ENCODE results near the gene ZNF792. TPM values are rescaled to one million over a fixed set of nuclear protein-coding genes. Genes with fewer than 3 reads are reported as not detected.
"Not testable (repeated sequence)": the region's sequence is repeated elsewhere in the genome, so short reads cannot be mapped to it uniquely, and the experiment has no call there.

The ZNF792 gene
- total and polyA plus RNA-seq, 5 donors from 2014 or later = 15.5 to 24.7 (median 19.5) TPM

- DNase-seq (no peak), ATAC-seq (ENCODE audit: low read depth in 2 of 2) (no peak)
- Mint-ChIP-seq H3K27ac (peak overlapping the region in 2 of 3 donors; percentile 94 to 98), H3K4me3 (peak overlapping the region in 1 of 4 donors; percentile 24), H3K27me3 (peaks cover 5% of the 10 kb centered on the region), H3K36me3 (no peaks in the 10 kb centered on the region), H3K9me3 (peaks cover 0 to 2% (median 0%) of the 10 kb centered on the region in 7 donors), H3K4me1 (peaks cover 8 to 50% (median 22%) of the 10 kb centered on the region in 4 donors)
- no peaks in the 10 kb centered on the region for H3K27me3 ChIP-seq (ENCODE audit: control insufficient read depth, insufficient read depth, low read length)
- H3K36me3 ChIP-seq (ENCODE audit: control insufficient read depth, insufficient read depth, low read length) = no peaks in the 10 kb centered on the region
- H3K9me3 ChIP-seq (ENCODE audit: control insufficient read depth in 2 of 2, low read length in 2 of 2) = no peaks in the 10 kb centered on the region
- H3K27ac ChIP-seq (ENCODE audit: insufficient read depth, low read length, poor library complexity, severe bottlenecking) = no peak overlapping the region
- peaks cover 47% of the 10 kb centered on the region for H3K4me1 ChIP-seq (ENCODE audit: control insufficient read depth, insufficient read depth, low read length, poor library complexity, severe bottlenecking)
- H3K4me3 ChIP-seq (ENCODE audit: low read depth, low read length) = no peak overlapping the region
Measured at GRCh38 chr19:34995551-34995950, 31.5 kb upstream of the ZNF792 start.

DNA sequence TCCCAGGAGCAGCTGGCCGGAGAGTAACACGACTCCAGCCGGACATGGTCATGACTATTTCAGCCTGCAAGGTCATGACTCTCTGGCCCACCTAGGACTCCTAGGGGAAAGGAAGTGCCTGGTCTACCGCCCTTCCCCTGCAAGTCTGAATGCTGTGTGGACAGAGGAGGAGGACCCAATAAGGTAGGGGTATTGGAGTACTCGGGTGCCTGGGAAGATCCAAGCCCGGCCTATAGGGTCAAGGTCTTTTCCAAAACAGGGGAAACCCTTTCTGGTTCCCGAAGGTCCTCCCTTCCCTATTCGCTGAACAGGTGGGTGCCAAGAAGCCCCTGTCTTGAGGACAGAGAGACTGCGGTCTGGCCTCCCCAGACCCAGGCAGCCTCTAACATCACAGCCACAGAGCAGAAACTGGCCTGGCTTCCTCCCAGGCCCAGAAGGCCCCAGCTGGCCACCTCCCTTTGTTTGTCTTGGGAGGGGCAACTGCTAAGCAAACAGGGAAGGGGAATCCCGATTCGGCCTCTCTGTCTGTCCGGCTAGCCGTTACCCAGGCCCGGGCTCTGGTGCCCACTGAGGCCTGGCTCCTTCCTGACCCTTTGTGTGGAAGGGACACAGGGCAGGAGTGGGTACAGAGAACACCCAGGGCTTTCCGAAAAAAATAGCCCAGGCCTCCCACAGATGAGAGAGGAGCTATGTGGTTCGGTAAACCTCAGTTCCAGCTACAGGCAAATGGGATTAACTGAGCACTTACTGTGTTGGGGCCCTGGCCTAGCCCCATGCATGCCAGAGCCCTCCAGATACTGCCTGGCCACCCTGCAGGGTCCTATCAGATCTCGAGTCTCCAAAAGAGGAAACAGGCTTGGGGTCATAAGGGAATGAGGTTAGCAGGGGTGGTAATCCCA lies 30.9 kb upstream of the ZNF792 start:
- Mint-ChIP-seq H3K36me3 (no peaks in the 10 kb centered on the region), H3K27ac (peak overlapping the region in 2 of 3 donors; percentile 94 to 98), H3K4me1 (peaks cover 8 to 55% (median 24%) of the 10 kb centered on the region in 4 donors), H3K27me3 (peaks cover 5% of the 10 kb centered on the region), H3K9me3 (peaks cover 0 to 2% (median 0%) of the 10 kb centered on the region in 7 donors), H3K4me3 (no peak overlapping the region)
- Histone ChIP-seq H3K4me1 (ENCODE audit: control insufficient read depth, insufficient read depth, low read length, poor library complexity, severe bottlenecking) (peaks cover 46% of the 10 kb centered on the region), H3K9me3 (ENCODE audit: control insufficient read depth in 2 of 2, low read length in 2 of 2) (no peaks in the 10 kb centered on the region), H3K27me3 (ENCODE audit: control insufficient read depth, insufficient read depth, low read length) (no peaks in the 10 kb centered on the region), H3K27ac (ENCODE audit: insufficient read depth, low read length, poor library complexity, severe bottlenecking) (no peak overlapping the region), H3K4me3 (ENCODE audit: low read depth, low read length) (no peak overlapping the region), H3K36me3 (ENCODE audit: control insufficient read depth, insufficient read depth, low read length) (no peaks in the 10 kb centered on the region)
- no peak for ATAC-seq (ENCODE audit: low read depth in 2 of 2)
- no peak for DNase-seq

DNA sequence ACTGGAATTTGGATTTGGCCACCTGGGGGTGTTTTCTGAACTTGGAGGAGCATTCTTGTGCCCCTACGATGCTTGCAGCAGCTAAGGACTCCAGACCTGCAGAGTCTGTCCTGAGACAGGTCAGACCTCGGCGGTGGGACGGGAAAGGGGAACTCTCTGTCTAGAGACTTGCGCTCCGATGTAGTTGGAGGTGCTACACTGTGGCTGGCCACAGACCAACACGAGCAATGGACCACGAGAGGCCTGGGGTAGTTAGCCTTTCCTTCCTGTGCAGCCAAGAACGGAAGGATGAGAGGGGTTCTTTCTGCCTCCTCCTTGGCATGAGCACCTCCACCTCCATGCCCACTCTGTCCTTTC lies 30.2 kb upstream of the ZNF792 start:
- peaks cover 40% of the 10 kb centered on the region for H3K4me1 ChIP-seq (ENCODE audit: control insufficient read depth, insufficient read depth, low read length, poor library complexity, severe bottlenecking)
- H3K27ac ChIP-seq (ENCODE audit: insufficient read depth, low read length, poor library complexity, severe bottlenecking) = no peak overlapping the region
- peaks cover 5% of the 10 kb centered on the region for H3K27me3 Mint-ChIP-seq
- H3K9me3 ChIP-seq (ENCODE audit: control insufficient read depth in 2 of 2, low read length in 2 of 2) = no peaks in the 10 kb centered on the region
- H3K4me3 ChIP-seq (ENCODE audit: low read depth, low read length) = no peak overlapping the region
- H3K4me1 Mint-ChIP-seq = peaks cover 8 to 53% (median 24%) of the 10 kb centered on the region in 4 donors
- no peaks in the 10 kb centered on the region for H3K27me3 ChIP-seq (ENCODE audit: control insufficient read depth, insufficient read depth, low read length)
- no peaks in the 10 kb centered on the region for H3K36me3 ChIP-seq (ENCODE audit: control insufficient read depth, insufficient read depth, low read length)
- H3K27ac Mint-ChIP-seq = peak overlapping the region in 2 of 3 donors; percentile 25 to 70
- ATAC-seq (ENCODE audit: low read depth in 2 of 2) (no peak), DNase-seq (no peak)
- no peaks in the 10 kb centered on the region for H3K36me3 Mint-ChIP-seq
- H3K4me3 Mint-ChIP-seq = no peak overlapping the region
- peaks cover 0 to 2% (median 0%) of the 10 kb centered on the region in 7 donors for H3K9me3 Mint-ChIP-seq

GRCh38 chr19:34992582-34992981 lies 28.6 kb upstream of the ZNF792 start:
- not testable (repeated sequence) for H3K27ac ChIP-seq (ENCODE audit: insufficient read depth, low read length, poor library complexity, severe bottlenecking); H3K9me3 ChIP-seq (ENCODE audit: control insufficient read depth in 2 of 2, low read length in 2 of 2); H3K9me3 Mint-ChIP-seq; H3K36me3 ChIP-seq (ENCODE audit: control insufficient read depth, insufficient read depth, low read length); H3K36me3 Mint-ChIP-seq; H3K27ac Mint-ChIP-seq; H3K27me3 ChIP-seq (ENCODE audit: control insufficient read depth, insufficient read depth, low read length); H3K4me3 ChIP-seq (ENCODE audit: low read depth, low read length); DNase-seq; H3K4me3 Mint-ChIP-seq; ATAC-seq (ENCODE audit: low read depth in 2 of 2); H3K27me3 Mint-ChIP-seq
- peaks cover 7 to 45% (median 14%) of the 10 kb centered on the region in 4 donors for H3K4me1 Mint-ChIP-seq
- H3K4me1 ChIP-seq (ENCODE audit: control insufficient read depth, insufficient read depth, low read length, poor library complexity, severe bottlenecking) = peaks cover 23% of the 10 kb centered on the region

- no peaks in the 10 kb centered on the region for H3K27me3 ChIP-seq (ENCODE audit: control insufficient read depth, insufficient read depth, low read length)
- no peaks in the 10 kb centered on the region for H3K9me3 ChIP-seq (ENCODE audit: control insufficient read depth in 2 of 2, low read length in 2 of 2)
- H3K36me3 Mint-ChIP-seq = no peaks in the 10 kb centered on the region
- H3K27ac ChIP-seq (ENCODE audit: insufficient read depth, low read length, poor library complexity, severe bottlenecking) = no peak overlapping the region
- peak overlapping the region in 1 of 4 donors; percentile 25 for H3K4me3 Mint-ChIP-seq
- peaks cover 0 to 2% (median 0%) of the 10 kb centered on the region in 7 donors for H3K9me3 Mint-ChIP-seq
- peaks cover 0 to 37% (median 5%) of the 10 kb centered on the region in 4 donors for H3K4me1 Mint-ChIP-seq
- peak overlapping the region in 1 of 3 donors; percentile 44 for H3K27ac Mint-ChIP-seq
- no peaks in the 10 kb centered on the region for H3K36me3 ChIP-seq (ENCODE audit: control insufficient read depth, insufficient read depth, low read length)
- H3K4me1 ChIP-seq (ENCODE audit: control insufficient read depth, insufficient read depth, low read length, poor library complexity, severe bottlenecking) = peaks cover 15% of the 10 kb centered on the region
- H3K4me3 ChIP-seq (ENCODE audit: low read depth, low read length) = no peak overlapping the region
- no peak for ATAC-seq (ENCODE audit: low read depth in 2 of 2)
- DNase-seq = no peak
- H3K27me3 Mint-ChIP-seq = peaks cover 5% of the 10 kb centered on the region
Measured at GRCh38 chr19:34991542-34992333, 27.7 kb upstream of the ZNF792 start.

DNA sequence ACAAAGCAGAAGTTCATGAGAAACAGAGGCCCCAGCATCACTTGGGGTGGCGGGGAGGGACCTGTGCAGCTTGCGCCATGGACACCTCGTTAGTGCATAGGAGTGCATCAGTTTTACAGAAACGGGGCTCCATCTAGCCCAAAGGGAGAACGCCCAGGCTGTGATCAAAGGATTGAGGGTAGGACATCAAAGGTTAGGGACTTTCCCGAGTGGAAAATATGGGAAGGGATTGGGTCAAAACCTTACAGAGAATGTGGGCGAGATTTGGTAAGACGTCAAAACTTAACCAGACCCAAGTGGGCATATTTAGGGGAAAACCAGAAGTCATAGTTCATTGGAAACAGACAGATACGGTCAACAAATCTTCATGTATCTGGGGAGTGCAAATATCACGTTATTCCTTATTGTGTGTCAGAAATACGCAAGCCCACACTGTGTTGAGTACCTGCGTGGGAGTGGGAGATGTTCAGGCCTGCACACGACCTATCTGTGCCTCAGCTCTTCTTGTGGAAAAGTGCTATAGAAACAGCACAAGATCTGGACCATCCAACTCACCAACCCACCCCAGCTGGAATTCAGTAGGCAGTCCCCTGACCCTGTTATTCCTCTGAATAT lies 26.7 kb upstream of the ZNF792 start:
- DNase-seq (no peak), ATAC-seq (ENCODE audit: low read depth in 2 of 2) (no peak)
- H3K9me3 Mint-ChIP-seq = peaks cover 0 to 2% (median 0%) of the 10 kb centered on the region in 7 donors
- H3K27me3 Mint-ChIP-seq = peaks cover 5% of the 10 kb centered on the region
- Histone ChIP-seq H3K27ac (ENCODE audit: insufficient read depth, low read length, poor library complexity, severe bottlenecking) (no peak overlapping the region), H3K9me3 (ENCODE audit: control insufficient read depth in 2 of 2, low read length in 2 of 2) (no peaks in the 10 kb centered on the region), H3K27me3 (ENCODE audit: control insufficient read depth, insufficient read depth, low read length) (no peaks in the 10 kb centered on the region), H3K4me1 (ENCODE audit: control insufficient read depth, insufficient read depth, low read length, poor library complexity, severe bottlenecking) (peaks cover 7% of the 10 kb centered on the region), H3K36me3 (ENCODE audit: control insufficient read depth, insufficient read depth, low read length) (no peaks in the 10 kb centered on the region), H3K4me3 (ENCODE audit: low read depth, low read length) (no peak overlapping the region)
- H3K4me1 Mint-ChIP-seq = peaks cover 0 to 31% (median 3%) of the 10 kb centered on the region in 4 donors
- no peaks in the 10 kb centered on the region for H3K36me3 Mint-ChIP-seq
- H3K27ac Mint-ChIP-seq = no peak overlapping the region
- no peak overlapping the region for H3K4me3 Mint-ChIP-seq

DNA sequence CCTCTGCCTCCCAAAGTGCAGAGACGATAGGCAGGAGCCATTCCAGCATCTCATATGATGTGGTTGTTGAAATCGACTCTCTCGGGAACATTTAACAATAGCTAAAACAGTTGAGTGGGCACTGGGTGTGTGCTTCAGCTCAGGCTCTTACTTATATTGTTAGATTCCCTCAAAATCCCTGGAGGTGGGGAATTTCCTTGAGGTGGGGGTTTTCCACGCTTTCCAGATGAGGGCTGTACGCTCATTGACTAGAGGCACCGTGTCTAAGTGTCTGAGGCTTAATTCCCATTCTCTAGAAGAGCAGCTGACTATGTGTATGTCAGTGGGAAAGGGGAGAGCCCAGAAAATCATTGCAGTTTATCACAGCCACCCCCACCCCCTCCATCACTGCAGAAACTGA lies 25.3 kb upstream of the ZNF792 start:
- no peaks in the 10 kb centered on the region for H3K36me3 ChIP-seq (ENCODE audit: control insufficient read depth, insufficient read depth, low read length)
- H3K27ac ChIP-seq (ENCODE audit: insufficient read depth, low read length, poor library complexity, severe bottlenecking) = no peak overlapping the region
- Mint-ChIP-seq H3K36me3 (no peaks in the 10 kb centered on the region), H3K4me3 (no peak overlapping the region), H3K27ac (peak overlapping the region in 1 of 3 donors; percentile 20), H3K4me1 (peaks cover 0 to 37% (median 8%) of the 10 kb centered on the region in 4 donors), H3K27me3 (peaks cover 5% of the 10 kb centered on the region), H3K9me3 (no peaks in the 10 kb centered on the region)
- ATAC-seq (ENCODE audit: low read depth in 2 of 2) = no peak
- no peak overlapping the region for H3K4me3 ChIP-seq (ENCODE audit: low read depth, low read length)
- peaks cover 10% of the 10 kb centered on the region for H3K4me1 ChIP-seq (ENCODE audit: control insufficient read depth, insufficient read depth, low read length, poor library complexity, severe bottlenecking)
- no peaks in the 10 kb centered on the region for H3K27me3 ChIP-seq (ENCODE audit: control insufficient read depth, insufficient read depth, low read length)
- no peaks in the 10 kb centered on the region for H3K9me3 ChIP-seq (ENCODE audit: control insufficient read depth in 2 of 2, low read length in 2 of 2)
- DNase-seq = no peak

Measured in CD4-positive, CD25-positive, alpha-beta regulatory T cell (primary cell).